HG03442 (cell line): Measurements from ENCODE around the gene STEAP2.
"Not testable (repeated sequence)": the region's sequence is repeated elsewhere in the genome, so short reads cannot be mapped to it uniquely, and the experiment has no call there.

ENCODE experiments used
- ATAC-seq: cut with Tn5 transposase; IDR thresholded peaks from one replicate; pipeline ENCODE4 v1.9.1; 2021; ENCODE audit warnings: mild to moderate bottlenecking, moderate library complexity; ENCODE audit not compliant: unreplicated experiment

Gene STEAP2

GRCh38 chr7:90211391-90212148 lies at the start of gene STEAP2:
TSS of gene STEAP2 (plus strand) at chr7:90211740. CDS start at chr7:90225083, 13,343 bp downstream.
- peak; percentile 86 for ATAC-seq

GRCh38 chr7:90163534-90163933 lies 48.0 kb upstream of the STEAP2 start:
- ATAC-seq, result no peak

GRCh38 chr7:90165724-90166123 lies 45.8 kb upstream of the STEAP2 start:
- ATAC-seq, result no peak

- ATAC-seq, result no peak
These were observed 45.4 kb upstream of the STEAP2 start for GRCh38 chr7:90166153-90166552.

GRCh38 chr7:90167361-90167760 lies 44.2 kb upstream of the STEAP2 start:
- no peak for ATAC-seq

- no peak for ATAC-seq
These were observed 41.6 kb upstream of the STEAP2 start for GRCh38 chr7:90169891-90170290.

GRCh38 chr7:90172121-90172520 lies 39.4 kb upstream of the STEAP2 start:
- ATAC-seq, result no peak

GRCh38 chr7:90172624-90173023 lies 38.9 kb upstream of the STEAP2 start:
- no peak for ATAC-seq

- ATAC-seq, result peak; percentile 86
These were observed 38.3 kb upstream of the STEAP2 start for GRCh38 chr7:90173127-90173844.

GRCh38 chr7:90175667-90176066 lies 35.9 kb upstream of the STEAP2 start:
- ATAC-seq, result no peak

GRCh38 chr7:90176195-90176594 lies 35.3 kb upstream of the STEAP2 start:
- no peak for ATAC-seq

- no peak for ATAC-seq
These were observed 33.4 kb upstream of the STEAP2 start for GRCh38 chr7:90178166-90178565.

- ATAC-seq, result peak; percentile 98
These were observed 32.8 kb upstream of the STEAP2 start for GRCh38 chr7:90178679-90179278.

- ATAC-seq, result no peak
These were observed 31.4 kb upstream of the STEAP2 start for GRCh38 chr7:90180011-90180585.

GRCh38 chr7:90180649-90181048 lies 30.9 kb upstream of the STEAP2 start:
- ATAC-seq, result no peak

- ATAC-seq, result no peak
These were observed 30.1 kb upstream of the STEAP2 start for GRCh38 chr7:90181485-90181884.

- not testable (repeated sequence) for ATAC-seq
These were observed 25.2 kb upstream of the STEAP2 start for GRCh38 chr7:90186290-90186689.

GRCh38 chr7:90187507-90188050 lies 24.0 kb upstream of the STEAP2 start:
- no peak for ATAC-seq

- peak; percentile 88 for ATAC-seq
These were observed 23.3 kb upstream of the STEAP2 start for GRCh38 chr7:90188281-90188680.

- no peak for ATAC-seq
These were observed 20.5 kb upstream of the STEAP2 start for GRCh38 chr7:90190995-90191394.

- no peak for ATAC-seq
These were observed 19.9 kb upstream of the STEAP2 start for GRCh38 chr7:90191648-90192047.
